PFSK-1 (cell line): Measurements from ENCODE around the gene MAPKAPK3.

Experiments used
- POLR2AphosphoS5 ChIP-seq: IDR thresholded peaks from 2 replicates; pipeline ENCODE4 v1.6.1; 2012; ENCODE audit warnings: low read depth, mild to moderate bottlenecking, control low read depth, low read length, moderate library complexity
- TAF1 ChIP-seq: IDR thresholded peaks from 2 replicates; pipeline ENCODE4 v1.6.1; 2012; ENCODE audit warnings: low read length, control low read depth, borderline replicate concordance; ENCODE audit not compliant: insufficient read depth

- TF ChIP-seq TAF1 (no peak), POLR2AphosphoS5 (no peak)
These were observed 5.9 kb downstream of the MAPKAPK3 start for GRCh38 chr3:50622881-50623280.
